HG03175 (cell line): ENCODE results near the gene BMPER.

Experiments used
- ATAC-seq: cut with Tn5 transposase; IDR thresholded peaks from one replicate; pipeline ENCODE4 v1.9.1; 2021; ENCODE audit warnings: mild to moderate bottlenecking, moderate library complexity; ENCODE audit not compliant: unreplicated experiment

The BMPER gene

DNA sequence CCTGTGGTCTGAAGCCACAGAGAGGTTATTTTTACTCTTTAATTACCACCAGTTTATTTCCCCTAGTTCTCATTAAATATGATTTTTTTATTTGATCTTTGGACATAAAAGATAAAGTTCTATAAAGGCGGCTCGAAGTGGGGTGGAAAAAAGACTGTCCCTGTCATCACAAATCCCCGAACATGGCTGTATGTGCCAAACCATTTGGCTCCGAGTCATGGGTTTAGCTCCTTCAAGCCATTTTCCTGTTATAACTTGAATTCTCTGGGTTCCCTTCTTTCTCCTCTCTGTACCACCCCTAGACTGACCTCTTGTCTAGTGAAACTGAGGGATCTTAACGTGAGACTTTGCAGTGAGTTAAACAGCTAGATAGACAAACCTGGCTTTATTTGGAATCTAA lies 181.6 kb downstream of the BMPER start:
- ATAC-seq, result no peak

DNA sequence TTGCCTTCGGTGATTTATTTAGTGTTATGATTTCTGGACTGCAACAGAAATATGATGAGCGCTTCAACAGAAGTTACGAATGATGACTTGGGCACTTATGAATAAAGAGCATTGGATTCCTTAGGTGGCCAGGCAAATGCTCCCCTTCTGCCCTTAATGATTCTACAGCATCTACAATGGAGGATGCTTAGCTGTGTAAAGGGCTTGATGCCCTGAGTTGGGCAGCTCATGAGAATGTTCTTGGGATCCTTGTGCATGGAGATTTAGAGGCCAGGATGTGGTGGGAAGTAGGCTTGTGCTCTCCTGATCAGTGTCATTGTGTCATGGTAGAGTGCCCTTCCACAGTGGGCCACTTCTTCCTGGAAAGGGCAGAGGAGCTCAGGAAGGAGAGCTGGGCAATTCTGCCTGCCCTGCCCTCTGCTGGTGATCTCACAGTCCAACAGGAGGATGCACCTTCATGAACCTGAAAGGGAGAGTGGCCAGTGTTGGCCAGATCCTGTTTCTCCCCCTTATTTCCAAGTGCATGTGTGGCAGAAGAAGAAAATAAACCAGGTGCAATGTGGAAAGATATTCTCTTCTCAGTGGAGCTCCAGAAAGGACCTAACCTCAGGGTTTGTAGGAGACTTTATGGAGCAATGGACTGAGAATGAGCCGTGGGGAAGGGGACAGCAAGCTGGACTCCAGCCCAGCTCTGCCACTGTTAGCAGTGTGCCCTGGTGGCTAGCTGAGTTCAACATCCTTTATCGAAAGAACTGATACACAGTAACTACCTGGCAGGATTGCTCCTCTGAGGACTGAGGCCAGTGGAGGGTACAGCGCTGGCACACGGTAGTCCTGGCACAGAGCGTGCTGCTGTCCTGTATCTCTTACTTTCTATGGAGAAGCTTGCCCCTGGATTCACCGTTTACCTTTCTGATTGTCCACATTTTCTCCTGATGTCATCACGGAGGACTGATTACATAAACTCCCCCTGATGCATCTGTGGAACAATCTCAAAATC lies 182.9 kb downstream of the BMPER start:
- ATAC-seq, result no peak

DNA sequence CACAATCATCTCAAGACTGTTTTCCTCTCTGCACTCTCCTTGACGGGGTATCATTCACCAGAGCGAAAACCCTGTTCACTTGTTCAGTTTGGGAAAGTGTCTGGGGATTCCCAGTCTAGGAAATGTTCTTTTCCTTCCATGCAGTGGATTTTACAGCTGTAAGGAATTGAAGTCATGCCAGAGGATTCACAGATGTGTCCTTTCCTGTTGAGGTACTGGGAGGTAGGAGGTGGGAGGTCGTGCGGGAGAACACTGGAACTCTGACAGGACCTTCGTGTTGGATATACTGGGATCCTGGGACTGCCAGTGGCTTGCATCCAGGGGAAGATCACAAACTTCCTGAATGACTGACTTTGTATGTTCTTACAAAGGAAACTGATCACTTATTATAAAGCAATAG lies 185.5 kb downstream of the BMPER start:
- no peak for ATAC-seq

- no peak for ATAC-seq
Observed at GRCh38 chr7:34091321-34091917, 186.1 kb downstream of the BMPER start.

GRCh38 chr7:34093276-34093675 lies 187.9 kb downstream of the BMPER start:
- no peak for ATAC-seq

- ATAC-seq, result no peak
Observed at GRCh38 chr7:34096198-34096651, 190.9 kb downstream of the BMPER start.

DNA sequence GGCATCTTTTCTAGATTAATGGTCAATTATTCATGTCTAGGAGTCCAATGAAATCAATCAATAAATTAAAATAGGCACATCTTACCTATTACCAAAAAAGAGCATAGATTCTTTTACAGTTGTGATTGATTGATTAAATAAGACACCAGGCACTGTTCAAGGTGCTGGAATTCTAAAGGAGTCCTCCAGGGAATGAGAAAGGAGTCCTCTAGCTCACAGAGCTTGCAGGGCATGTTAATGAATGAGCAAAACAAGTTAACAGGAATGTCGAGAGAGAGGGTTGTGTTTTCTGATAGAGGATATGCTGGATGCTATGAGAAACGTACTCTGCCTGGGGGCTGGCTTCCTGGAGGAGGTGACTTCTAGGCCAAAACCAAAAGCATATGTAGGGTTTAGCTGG lies 191.4 kb downstream of the BMPER start:
- no peak for ATAC-seq

GRCh38 chr7:34100661-34101060 lies 195.3 kb downstream of the BMPER start:
- ATAC-seq, result no peak

GRCh38 chr7:34104115-34104514 lies 198.8 kb downstream of the BMPER start:
- no peak for ATAC-seq

- ATAC-seq, result no peak
Observed at GRCh38 chr7:34104992-34105391, 199.7 kb downstream of the BMPER start.

GRCh38 chr7:34107276-34107675 lies 201.9 kb downstream of the BMPER start:
- no peak for ATAC-seq

DNA sequence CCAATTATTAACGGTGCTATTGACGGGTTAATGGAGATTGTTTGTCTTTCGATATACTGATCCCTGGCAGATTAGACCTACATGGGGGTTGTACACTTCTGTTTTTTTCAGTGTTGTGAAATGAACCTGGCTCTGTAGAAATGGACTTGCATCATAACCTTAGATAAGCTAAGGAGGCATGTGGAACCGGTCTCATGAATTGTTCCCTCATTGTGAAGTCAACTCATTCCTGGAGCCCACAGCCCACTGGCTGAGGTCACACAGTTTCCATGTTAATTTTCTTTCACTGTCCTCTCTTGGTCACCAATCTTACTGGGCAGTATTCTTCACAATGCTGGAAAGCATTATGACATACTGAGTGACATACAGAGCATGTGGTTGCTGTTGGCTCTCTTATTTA lies 202.8 kb downstream of the BMPER start:
- no peak for ATAC-seq

DNA sequence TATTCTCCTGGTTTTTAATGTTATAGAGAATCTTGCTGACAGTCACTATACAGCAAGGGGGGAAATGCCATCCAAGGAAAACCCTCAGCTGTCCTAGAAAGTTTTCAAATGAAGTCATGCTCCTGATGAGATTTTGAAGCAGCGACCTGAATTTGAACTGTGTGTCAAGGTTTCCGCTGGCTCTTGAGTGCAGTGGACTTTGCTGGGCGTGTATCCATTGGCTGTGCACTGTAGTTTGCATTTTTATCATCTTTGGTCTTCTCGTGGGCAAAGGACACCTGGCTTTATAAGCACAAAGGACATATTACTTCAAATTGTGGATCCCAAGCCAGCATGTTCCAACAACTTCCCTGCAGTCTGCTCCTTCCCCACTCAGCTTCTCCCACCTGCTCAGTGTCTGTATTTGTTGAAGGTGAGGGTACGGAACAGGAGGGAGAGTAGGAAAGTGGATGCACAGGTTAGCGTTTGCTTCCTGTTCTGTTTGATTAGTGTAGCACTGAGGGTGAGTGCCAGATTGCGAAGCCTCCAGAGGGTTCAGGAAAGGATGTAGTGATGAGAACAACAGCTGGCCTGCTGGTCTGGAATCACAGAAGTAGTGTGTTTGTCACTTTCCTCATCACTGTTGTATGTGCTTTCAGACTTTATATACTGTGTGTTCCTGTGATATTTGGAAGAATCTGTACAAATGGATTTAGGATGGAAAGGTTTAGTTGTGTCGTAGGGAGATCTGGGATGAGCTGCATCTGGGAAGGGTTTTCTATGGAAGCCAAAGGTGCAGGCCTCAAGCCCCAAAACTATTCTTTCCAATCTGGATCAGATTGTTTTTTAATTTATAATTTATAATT lies 204.8 kb downstream of the BMPER start:
- no peak for ATAC-seq

DNA sequence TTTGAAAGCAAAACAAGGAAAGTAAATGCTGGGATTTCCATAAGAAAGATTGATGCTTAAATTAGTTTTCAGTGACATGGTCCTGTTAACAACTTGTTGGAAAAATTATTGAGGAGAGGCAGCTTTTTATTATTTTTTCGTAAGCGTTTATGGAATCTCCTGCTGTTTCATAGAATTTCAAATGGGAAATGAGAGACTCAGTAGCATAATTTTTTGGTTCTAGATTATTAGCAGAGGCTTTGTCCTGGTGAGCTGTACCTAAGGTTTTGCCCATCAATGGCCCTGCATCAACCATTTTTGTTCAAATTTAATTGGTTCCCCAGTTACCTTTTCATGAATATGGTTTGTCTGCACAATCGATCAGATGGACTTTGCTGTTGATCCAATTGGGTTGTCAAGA lies 205.7 kb downstream of the BMPER start:
- no peak for ATAC-seq

DNA sequence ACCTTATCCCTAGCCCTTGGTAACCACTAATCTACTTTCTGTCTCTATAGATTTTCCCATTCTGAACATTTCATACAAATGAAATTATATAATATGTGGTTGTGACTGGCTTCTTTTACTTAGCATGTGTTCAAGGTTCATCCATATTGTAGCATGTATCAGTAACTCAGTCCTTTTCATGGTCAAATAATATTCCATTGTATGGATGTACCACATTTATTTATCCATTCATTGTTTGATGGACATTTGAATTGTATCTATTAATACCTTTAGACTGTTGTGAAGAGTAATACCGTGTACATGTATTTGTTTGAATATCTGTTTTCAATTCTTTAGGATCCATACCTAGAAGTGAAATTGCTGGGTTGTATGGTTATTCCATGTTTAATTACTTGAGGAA lies 210.2 kb downstream of the BMPER start:
- no peak for ATAC-seq

DNA sequence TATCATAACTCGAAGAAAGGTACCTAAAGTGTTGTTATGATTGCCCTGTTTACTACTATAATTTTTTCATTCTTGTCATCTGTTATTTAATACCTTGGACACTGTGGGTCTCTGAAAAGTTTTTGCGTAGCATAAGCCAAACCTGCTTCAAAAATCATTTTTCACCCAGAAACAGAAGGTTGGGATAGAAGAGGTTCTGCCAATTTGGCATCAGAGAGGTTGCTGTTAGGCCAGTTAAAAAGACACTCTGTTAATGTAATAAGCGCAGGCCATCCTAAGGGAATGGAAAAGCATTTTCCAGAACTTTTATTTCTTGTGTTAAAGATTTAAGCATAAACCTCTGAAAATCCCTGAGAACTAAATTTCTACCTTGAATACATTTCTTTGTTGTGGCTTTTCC lies 212.2 kb downstream of the BMPER start:
- ATAC-seq, result no peak

- no peak for ATAC-seq
Observed at GRCh38 chr7:34121366-34121765, 216.0 kb downstream of the BMPER start.

GRCh38 chr7:34123316-34123715 lies 218.0 kb downstream of the BMPER start:
- ATAC-seq, result no peak

GRCh38 chr7:34124765-34125164 lies 219.4 kb downstream of the BMPER start:
- ATAC-seq, result no peak

GRCh38 chr7:34128762-34129161 lies 223.4 kb downstream of the BMPER start:
- no peak for ATAC-seq

- ATAC-seq, result no peak
Observed at GRCh38 chr7:34130558-34131295, 225.4 kb downstream of the BMPER start.
